GM12874 (cell line): ENCODE results near the gene SGSM1.

Source experiments
- TF ChIP-seq, protein P1 (sequence below): IDR thresholded peaks from 2 replicates; pipeline ENCODE4 v1.5.1; 2011; ENCODE audit warnings: low read depth, mild to moderate bottlenecking, control low read depth, low read length, moderate library complexity; ENCODE audit not compliant: insufficient read depth

Gene SGSM1

DNA sequence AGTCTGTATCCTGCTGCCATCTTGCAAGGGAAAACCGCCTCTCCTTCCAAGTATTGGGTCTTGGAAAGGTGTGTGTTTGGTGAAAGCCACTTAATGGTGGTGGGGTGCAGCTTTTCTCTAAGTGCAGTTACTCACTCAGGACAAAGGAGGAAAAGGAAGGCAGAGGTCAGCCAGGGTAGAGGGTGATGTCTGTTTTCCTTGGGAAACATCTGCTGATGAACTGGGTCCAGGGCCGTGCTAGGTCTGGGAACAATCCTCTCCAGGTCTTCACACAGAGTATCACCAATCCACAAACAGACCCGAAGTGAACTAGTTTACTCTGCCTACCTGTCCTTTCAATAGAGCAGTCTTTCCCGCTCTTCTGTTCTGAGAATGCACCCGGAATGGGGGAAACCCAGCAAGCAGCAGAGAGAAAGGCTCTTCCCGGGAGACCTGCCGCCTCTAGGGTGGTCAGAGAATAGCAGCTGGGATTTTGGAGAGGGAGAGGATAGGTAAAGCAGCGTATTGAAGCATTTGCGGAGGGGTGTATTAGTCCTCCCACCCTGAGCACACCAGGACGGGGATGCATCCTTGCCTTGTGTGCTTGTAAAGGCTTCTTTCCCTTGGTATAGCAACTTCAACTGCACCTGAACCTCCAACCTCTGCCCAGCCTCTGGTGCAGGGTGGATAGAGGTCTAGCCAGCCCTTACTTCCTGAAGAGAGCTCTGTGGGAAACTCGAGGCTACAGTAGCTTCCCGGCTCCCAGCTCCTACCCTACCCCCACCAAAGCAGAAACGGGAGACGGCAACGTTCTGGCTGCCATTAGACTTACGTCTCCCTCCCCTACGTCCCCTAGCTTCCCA is 119.8 kb downstream of the SGSM1 start:
- TF ChIP-seq, protein P1, sequence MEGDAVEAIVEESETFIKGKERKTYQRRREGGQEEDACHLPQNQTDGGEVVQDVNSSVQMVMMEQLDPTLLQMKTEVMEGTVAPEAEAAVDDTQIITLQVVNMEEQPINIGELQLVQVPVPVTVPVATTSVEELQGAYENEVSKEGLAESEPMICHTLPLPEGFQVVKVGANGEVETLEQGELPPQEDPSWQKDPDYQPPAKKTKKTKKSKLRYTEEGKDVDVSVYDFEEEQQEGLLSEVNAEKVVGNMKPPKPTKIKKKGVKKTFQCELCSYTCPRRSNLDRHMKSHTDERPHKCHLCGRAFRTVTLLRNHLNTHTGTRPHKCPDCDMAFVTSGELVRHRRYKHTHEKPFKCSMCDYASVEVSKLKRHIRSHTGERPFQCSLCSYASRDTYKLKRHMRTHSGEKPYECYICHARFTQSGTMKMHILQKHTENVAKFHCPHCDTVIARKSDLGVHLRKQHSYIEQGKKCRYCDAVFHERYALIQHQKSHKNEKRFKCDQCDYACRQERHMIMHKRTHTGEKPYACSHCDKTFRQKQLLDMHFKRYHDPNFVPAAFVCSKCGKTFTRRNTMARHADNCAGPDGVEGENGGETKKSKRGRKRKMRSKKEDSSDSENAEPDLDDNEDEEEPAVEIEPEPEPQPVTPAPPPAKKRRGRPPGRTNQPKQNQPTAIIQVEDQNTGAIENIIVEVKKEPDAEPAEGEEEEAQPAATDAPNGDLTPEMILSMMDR: no peak

GRCh38 chr22:24926428-24926725 is 120.4 kb downstream of the SGSM1 start:
- TF ChIP-seq, protein P1: no peak

- TF ChIP-seq, protein P1: no peak
Measured at GRCh38 chr22:24926849-24927579, 121.0 kb downstream of the SGSM1 start.

GRCh38 chr22:24928322-24928721 is 122.3 kb downstream of the SGSM1 start:
- TF ChIP-seq, protein P1: no peak

DNA sequence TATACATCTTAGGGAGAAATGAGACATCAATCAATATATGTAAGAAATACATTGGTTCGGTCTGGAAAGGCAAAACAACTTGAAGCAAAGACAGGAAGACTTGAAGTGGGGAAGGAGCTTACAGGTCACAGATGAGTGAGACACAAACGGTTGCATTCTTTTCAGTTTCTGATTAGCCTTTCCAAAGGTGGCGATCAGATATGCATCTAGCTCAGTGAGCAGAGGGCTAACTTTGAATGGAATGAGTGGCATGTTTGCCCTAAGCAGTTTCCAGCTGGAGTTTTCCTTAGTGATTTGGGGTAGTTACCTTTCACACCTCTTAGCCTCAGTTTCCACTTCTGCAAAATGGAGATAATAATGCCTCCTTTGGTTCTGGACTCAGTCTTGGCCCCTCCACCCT is 124.7 kb downstream of the SGSM1 start:
- TF ChIP-seq, protein P1: no peak

DNA sequence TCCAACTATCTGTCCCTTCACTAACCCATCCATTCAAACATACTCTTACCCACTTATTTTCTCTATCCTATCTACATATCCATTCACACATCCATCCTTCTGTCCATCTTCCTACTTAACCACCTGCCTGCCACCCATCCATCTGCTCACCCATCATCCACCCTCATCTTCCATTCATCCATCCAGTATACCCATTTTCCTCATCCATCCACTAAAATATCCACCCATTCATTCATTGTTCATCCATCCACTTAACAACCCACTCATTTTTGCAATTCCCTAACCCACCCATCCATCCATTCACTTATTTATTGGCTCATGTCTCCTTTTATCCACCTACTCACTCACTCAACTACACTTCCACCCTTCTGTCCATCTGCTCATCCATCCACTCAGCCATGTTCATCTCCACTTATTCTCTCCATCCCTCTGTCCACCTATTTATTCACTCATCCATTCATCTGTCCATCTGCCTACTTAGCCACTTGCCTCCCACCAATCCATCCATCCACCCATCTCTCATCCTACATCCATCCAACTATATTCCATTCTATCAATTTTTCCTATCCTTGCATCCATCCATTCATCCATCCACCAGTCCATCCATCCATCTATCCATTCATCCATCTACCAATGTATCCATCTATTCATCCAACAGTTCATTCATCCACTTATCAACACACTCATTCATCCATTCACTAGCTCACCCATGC is 129.9 kb downstream of the SGSM1 start:
- TF ChIP-seq, protein P1: no peak

GRCh38 chr22:24937114-24937513 is 131.1 kb downstream of the SGSM1 start:
- TF ChIP-seq, protein P1: no peak
